OCI-LY3 (cell line): ENCODE results near the gene TRIO.

ENCODE experiments used
- CTCF ChIP-seq: fragments of 200-600, 300-600 bp; sonication (generic); IDR thresholded peaks from 2 replicates; pipeline ENCODE4 v1.5.1; 2014; ENCODE audit warnings: antibody characterized with exemption, low read length, low read depth
- EZH2phosphoT487 ChIP-seq: fragments of 200-600 bp; shearing (Covaris generic); IDR thresholded peaks from 2 replicates; pipeline ENCODE4 v1.6.1; 2018; ENCODE audit warnings: antibody characterized with exemption, mixed run types, low read depth

GRCh38 chr5:14156650-14157492, 13.7 kb downstream of the TRIO start:
- TF ChIP-seq CTCF (no peak), EZH2phosphoT487 (no peak)
